Measurements from ENCODE around the gene COG8.
"Not testable (repeated sequence)": the region's sequence is repeated elsewhere in the genome, so short reads cannot be mapped to it uniquely, and the experiment has no call there.

Gene COG8

GRCh38 chr16:69301861-69302260 is 37.5 kb downstream of the COG8 start:
- DNase-seq = peak; percentile 6
- Mint-ChIP-seq H3K36me3 (ENCODE audit: low read depth) (peaks cover 22% of the 10 kb centered on the region), H3K27me3 (no peaks in the 10 kb centered on the region), H3K4me1 (ENCODE audit: low read depth) (no peaks in the 10 kb centered on the region), H3K4me3 (no peak overlapping the region), H3K27ac (no peak overlapping the region), H3K9me3 (no peaks in the 10 kb centered on the region)

GRCh38 chr16:69301187-69301586 is 38.2 kb downstream of the COG8 start:
- H3K36me3 Mint-ChIP-seq (ENCODE audit: low read depth) = peaks cover 22% of the 10 kb centered on the region
- DNase-seq = no peak
- no peak overlapping the region for H3K4me3 Mint-ChIP-seq
- H3K9me3 Mint-ChIP-seq = no peaks in the 10 kb centered on the region
- H3K27ac Mint-ChIP-seq = no peak overlapping the region
- H3K4me1 Mint-ChIP-seq (ENCODE audit: low read depth) = no peaks in the 10 kb centered on the region
- H3K27me3 Mint-ChIP-seq = no peaks in the 10 kb centered on the region

GRCh38 chr16:69298261-69298660 is 41.1 kb downstream of the COG8 start:
- Mint-ChIP-seq H3K4me1 (ENCODE audit: low read depth) (peaks cover 4% of the 10 kb centered on the region), H3K27ac (no peak overlapping the region), H3K36me3 (ENCODE audit: low read depth) (peaks cover 25% of the 10 kb centered on the region), H3K27me3 (no peaks in the 10 kb centered on the region), H3K9me3 (no peaks in the 10 kb centered on the region), H3K4me3 (no peak overlapping the region)
- DNase-seq = no peak

GRCh38 chr16:69296771-69297170 is 42.6 kb downstream of the COG8 start:
- H3K36me3 Mint-ChIP-seq (ENCODE audit: low read depth) = peaks cover 23% of the 10 kb centered on the region
- DNase-seq; H3K4me1 Mint-ChIP-seq (ENCODE audit: low read depth); H3K4me3 Mint-ChIP-seq; H3K9me3 Mint-ChIP-seq; H3K27me3 Mint-ChIP-seq; H3K27ac Mint-ChIP-seq: not testable (repeated sequence)

GRCh38 chr16:69294051-69294450 is 45.3 kb downstream of the COG8 start:
- no peak for DNase-seq
- Mint-ChIP-seq H3K4me3 (no peak overlapping the region), H3K9me3 (no peaks in the 10 kb centered on the region), H3K4me1 (ENCODE audit: low read depth) (peaks cover 4% of the 10 kb centered on the region), H3K27me3 (no peaks in the 10 kb centered on the region), H3K36me3 (ENCODE audit: low read depth) (peaks cover 3% of the 10 kb centered on the region), H3K27ac (no peak overlapping the region)

- no peaks in the 10 kb centered on the region for H3K9me3 Mint-ChIP-seq
- H3K4me1 Mint-ChIP-seq (ENCODE audit: low read depth) = peaks cover 4% of the 10 kb centered on the region
- no peaks in the 10 kb centered on the region for H3K27me3 Mint-ChIP-seq
- no peak overlapping the region for H3K4me3 Mint-ChIP-seq
- H3K27ac Mint-ChIP-seq = peak overlapping the region; percentile 26
- H3K36me3 Mint-ChIP-seq (ENCODE audit: low read depth) = peaks cover 5% of the 10 kb centered on the region
- DNase-seq = no peak
Measured at GRCh38 chr16:69293401-69293800, 46.0 kb downstream of the COG8 start.

GRCh38 chr16:69291657-69292056 is 47.7 kb downstream of the COG8 start:
- not testable (repeated sequence) for H3K9me3 Mint-ChIP-seq; H3K36me3 Mint-ChIP-seq (ENCODE audit: low read depth); H3K27me3 Mint-ChIP-seq; H3K4me1 Mint-ChIP-seq (ENCODE audit: low read depth); H3K27ac Mint-ChIP-seq; DNase-seq; H3K4me3 Mint-ChIP-seq

- no peaks in the 10 kb centered on the region for H3K9me3 Mint-ChIP-seq
- H3K27ac Mint-ChIP-seq = peak overlapping the region; percentile 64
- peaks cover 12% of the 10 kb centered on the region for H3K36me3 Mint-ChIP-seq (ENCODE audit: low read depth)
- peaks cover 2% of the 10 kb centered on the region for H3K4me1 Mint-ChIP-seq (ENCODE audit: low read depth)
- DNase-seq = peak; percentile 38
- H3K4me3 Mint-ChIP-seq = no peak overlapping the region
- H3K27me3 Mint-ChIP-seq = no peaks in the 10 kb centered on the region
Measured at GRCh38 chr16:69286941-69287713, 52.2 kb downstream of the COG8 start.

GRCh38 chr16:69285240-69285639 is 54.1 kb downstream of the COG8 start:
- no peak overlapping the region for H3K27ac Mint-ChIP-seq
- no peak overlapping the region for H3K4me3 Mint-ChIP-seq
- DNase-seq = no peak
- no peaks in the 10 kb centered on the region for H3K27me3 Mint-ChIP-seq
- H3K36me3 Mint-ChIP-seq (ENCODE audit: low read depth) = peaks cover 12% of the 10 kb centered on the region
- H3K9me3 Mint-ChIP-seq = no peaks in the 10 kb centered on the region
- peaks cover 2% of the 10 kb centered on the region for H3K4me1 Mint-ChIP-seq (ENCODE audit: low read depth)

GRCh38 chr16:69283851-69284250 is 55.5 kb downstream of the COG8 start:
- H3K27me3 Mint-ChIP-seq = no peaks in the 10 kb centered on the region
- no peaks in the 10 kb centered on the region for H3K9me3 Mint-ChIP-seq
- no peak overlapping the region for H3K27ac Mint-ChIP-seq
- peaks cover 12% of the 10 kb centered on the region for H3K36me3 Mint-ChIP-seq (ENCODE audit: low read depth)
- no peak for DNase-seq
- H3K4me1 Mint-ChIP-seq (ENCODE audit: low read depth) = peaks cover 4% of the 10 kb centered on the region
- no peak overlapping the region for H3K4me3 Mint-ChIP-seq

GRCh38 chr16:69277413-69277812 is 62.0 kb downstream of the COG8 start:
- no peak overlapping the region for H3K4me3 Mint-ChIP-seq
- H3K36me3 Mint-ChIP-seq (ENCODE audit: low read depth) = peaks cover 4% of the 10 kb centered on the region
- H3K27ac Mint-ChIP-seq = no peak overlapping the region
- no peaks in the 10 kb centered on the region for H3K9me3 Mint-ChIP-seq
- H3K27me3 Mint-ChIP-seq = no peaks in the 10 kb centered on the region
- DNase-seq = no peak
- H3K4me1 Mint-ChIP-seq (ENCODE audit: low read depth) = peaks cover 1% of the 10 kb centered on the region
